ENCODE results near the gene SENP1. TPM values are rescaled to one million over a fixed set of nuclear protein-coding genes. Genes with fewer than 3 reads are reported as not detected.

The SENP1 gene
- 1 to 10 TPM; 2.7 to 3.9 TPM for polyA plus RNA-seq

DNA sequence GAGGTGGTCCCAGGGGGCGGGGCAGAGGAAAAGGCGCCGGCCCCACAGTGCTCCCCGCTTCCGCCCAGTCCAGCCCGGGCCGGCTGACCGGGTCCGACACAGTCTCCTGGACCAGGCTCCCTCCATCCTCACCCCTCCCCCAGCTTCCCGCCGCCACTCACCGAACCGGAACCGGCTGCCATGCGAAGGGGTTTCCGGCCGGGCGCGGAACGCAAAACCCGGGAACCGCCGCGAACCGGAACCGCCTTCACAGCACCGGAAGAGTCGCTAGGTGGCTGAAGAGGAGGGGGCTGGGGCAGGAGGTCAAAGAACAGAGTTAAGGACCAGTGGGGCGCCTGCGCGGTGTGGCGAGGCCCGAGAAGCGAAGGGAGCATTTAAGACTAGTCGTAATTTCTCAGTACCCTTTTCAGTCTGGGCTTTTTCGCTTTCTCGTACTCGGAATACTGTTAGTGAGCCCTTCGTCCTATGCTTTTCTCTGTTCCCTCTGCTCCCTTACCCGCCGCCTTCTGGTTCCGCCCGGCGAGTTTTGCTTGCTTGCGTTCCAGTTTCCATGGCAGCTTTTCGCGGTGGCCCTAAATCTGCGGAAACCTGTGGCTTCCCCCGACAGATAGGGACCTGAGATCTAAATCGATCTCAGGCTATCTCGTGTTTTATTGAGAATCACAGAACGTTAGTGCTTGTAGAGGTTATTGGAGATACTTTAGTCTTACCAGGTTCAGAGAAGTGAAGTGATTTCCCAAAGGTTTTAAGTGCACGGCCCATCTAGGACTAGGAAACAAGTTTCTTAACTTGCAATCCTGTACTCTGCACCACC lies at the start of gene SENP1:
Gene SENP1, minus strand, starts transcription at position 213 of the 814 bp plus-strand sequence. CDS start 4,607 bp downstream, outside the sequence.
- H3K27me3 ChIP-seq (ENCODE audit: control insufficient read depth in 1 of 2, insufficient read depth in 2 of 2, low read length in 2 of 2) = no peaks in the 10 kb centered on the region
- 0 to 1% methylated on average over 49 to 53 of the region's 53 CpGs for WGBS, 2 donors

DNA sequence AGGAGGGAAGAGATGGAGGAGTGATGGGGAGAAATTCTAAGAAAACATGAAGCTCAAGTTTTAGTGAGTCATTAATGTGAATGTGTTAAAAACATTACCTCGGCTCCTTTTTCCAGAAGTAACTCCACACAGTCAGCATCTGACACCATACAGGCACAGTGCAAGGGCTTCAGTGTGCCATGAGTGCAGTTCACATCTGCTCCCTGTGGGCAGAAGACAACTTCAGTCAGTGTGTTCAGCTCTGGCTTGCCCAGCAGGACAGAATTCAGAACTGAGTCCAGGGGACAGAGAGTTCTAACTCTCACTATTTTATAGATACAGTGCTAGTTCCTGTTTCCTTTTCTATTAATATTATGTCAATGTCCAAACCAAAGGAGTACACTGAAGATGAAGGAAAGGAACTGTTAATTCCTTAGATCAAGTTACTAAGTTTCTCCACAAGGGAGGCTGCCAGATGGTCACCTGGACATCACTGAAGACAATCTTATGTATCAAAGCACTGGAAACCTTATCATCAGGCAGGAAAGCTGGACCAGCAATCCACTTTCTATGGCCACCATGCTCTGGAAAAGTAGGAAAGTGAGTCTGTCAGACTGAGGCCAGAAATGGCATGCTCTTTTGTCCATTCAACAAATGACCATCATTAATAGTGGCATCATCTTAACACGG lies 45.4 kb upstream of the SENP1 start:
- Histone ChIP-seq H3K27me3 (ENCODE audit: control insufficient read depth in 1 of 2, insufficient read depth in 2 of 2, low read length in 2 of 2) (no peaks in the 10 kb centered on the region), H3K36me3 (ENCODE audit: control insufficient read depth in 2 of 2, insufficient read depth in 2 of 2, low read length in 1 of 2) (peaks cover 12 to 18% of the 10 kb centered on the region in 2 donors), H3K4me1 (ENCODE audit: control insufficient read depth in 2 of 2, insufficient read depth in 2 of 2, low read length in 1 of 2) (no peaks in the 10 kb centered on the region), H3K4me3 (ENCODE audit: low read depth in 1 of 2, low read length in 2 of 2) (no peak overlapping the region), H3K9me3 (ENCODE audit: control insufficient read depth in 2 of 2, insufficient read depth in 1 of 2, low read depth in 1 of 2, low read length in 1 of 2) (no peaks in the 10 kb centered on the region), H3K27ac (ENCODE audit: low read depth in 2 of 2, low read length in 1 of 2) (no peak overlapping the region)
- 75 to 84% methylated on average over 2 of the region's 2 CpGs for WGBS, 2 donors

More for the DNA sequence above, at the start of gene SENP1:
- H3K4me1 ChIP-seq (ENCODE audit: control insufficient read depth in 2 of 2, insufficient read depth in 2 of 2, low read length in 1 of 2) = no peaks in the 10 kb centered on the region
- peak within 1 kb of the TSS; percentile 89 to 96 for H3K27ac ChIP-seq (ENCODE audit: low read depth in 2 of 2, low read length in 1 of 2)
- H3K4me3 ChIP-seq (ENCODE audit: low read depth in 1 of 2, low read length in 2 of 2) = peak within 1 kb of the TSS; percentile 76 to 97
- no peaks in the 10 kb centered on the region for H3K36me3 ChIP-seq (ENCODE audit: control insufficient read depth in 2 of 2, insufficient read depth in 2 of 2, low read length in 1 of 2)
- H3K9me3 ChIP-seq (ENCODE audit: control insufficient read depth in 2 of 2, insufficient read depth in 1 of 2, low read depth in 1 of 2, low read length in 1 of 2) = no peaks in the 10 kb centered on the region

DNA sequence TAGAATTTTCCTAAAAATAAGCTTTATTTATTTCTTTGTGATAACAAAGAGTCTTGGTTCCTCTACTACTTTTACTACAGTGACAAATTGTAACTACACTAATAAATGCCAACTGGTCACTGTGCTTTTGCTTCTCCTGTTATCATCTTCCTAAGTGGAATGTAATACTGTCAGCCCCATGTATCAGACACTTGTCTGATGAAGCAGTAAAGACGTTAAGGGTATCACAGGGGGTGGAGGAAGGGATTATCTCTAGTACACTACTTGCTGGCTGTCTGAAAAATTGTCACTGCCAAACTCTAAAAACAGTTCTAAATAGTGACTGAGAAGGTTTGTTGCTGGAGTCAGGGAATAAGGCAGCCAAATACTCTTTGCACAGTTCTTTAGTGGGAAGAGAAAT lies 40.1 kb upstream of the SENP1 start:
- no peaks in the 10 kb centered on the region for H3K9me3 ChIP-seq (ENCODE audit: control insufficient read depth in 2 of 2, insufficient read depth in 1 of 2, low read depth in 1 of 2, low read length in 1 of 2)
- 49 to 55% methylated on average over 1 of the region's 1 CpG for WGBS, 2 donors
- H3K4me3 ChIP-seq (ENCODE audit: low read depth in 1 of 2, low read length in 2 of 2) = no peak overlapping the region
- H3K27me3 ChIP-seq (ENCODE audit: control insufficient read depth in 1 of 2, insufficient read depth in 2 of 2, low read length in 2 of 2) = no peaks in the 10 kb centered on the region
- peaks cover 24 to 29% of the 10 kb centered on the region in 2 donors for H3K36me3 ChIP-seq (ENCODE audit: control insufficient read depth in 2 of 2, insufficient read depth in 2 of 2, low read length in 1 of 2)
- H3K4me1 ChIP-seq (ENCODE audit: control insufficient read depth in 2 of 2, insufficient read depth in 2 of 2, low read length in 1 of 2) = no peaks in the 10 kb centered on the region
- no peak overlapping the region for H3K27ac ChIP-seq (ENCODE audit: low read depth in 2 of 2, low read length in 1 of 2)

DNA sequence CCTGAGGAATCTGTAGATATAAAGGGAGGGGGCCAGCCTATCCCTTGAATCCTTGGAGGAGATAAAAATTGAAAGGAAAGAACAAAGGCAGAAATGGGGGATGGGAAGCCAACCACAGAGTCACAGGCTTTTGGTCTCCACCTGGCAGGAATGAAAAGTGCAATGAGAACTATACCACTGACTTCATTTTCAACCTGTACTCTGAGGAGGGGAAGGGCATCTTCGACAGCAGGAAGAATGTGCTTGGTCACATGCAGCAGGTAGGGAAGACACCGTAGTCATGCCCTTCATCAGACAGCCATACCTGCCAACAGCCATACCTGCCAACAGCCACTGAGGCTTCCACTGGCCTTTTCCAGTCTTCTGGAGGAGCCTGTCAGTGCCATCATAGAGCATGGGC lies 38.0 kb upstream of the SENP1 start:
- WGBS, 2 donors = 88 to 96% methylated on average over 2 of the region's 2 CpGs
- H3K27me3 ChIP-seq (ENCODE audit: control insufficient read depth in 1 of 2, insufficient read depth in 2 of 2, low read length in 2 of 2) = no peaks in the 10 kb centered on the region
- peaks cover 20 to 21% of the 10 kb centered on the region in 2 donors for H3K36me3 ChIP-seq (ENCODE audit: control insufficient read depth in 2 of 2, insufficient read depth in 2 of 2, low read length in 1 of 2)
- H3K27ac ChIP-seq (ENCODE audit: low read depth in 2 of 2, low read length in 1 of 2) = no peak overlapping the region
- H3K9me3 ChIP-seq (ENCODE audit: control insufficient read depth in 2 of 2, insufficient read depth in 1 of 2, low read depth in 1 of 2, low read length in 1 of 2) = no peaks in the 10 kb centered on the region
- no peak overlapping the region for H3K4me3 ChIP-seq (ENCODE audit: low read depth in 1 of 2, low read length in 2 of 2)
- H3K4me1 ChIP-seq (ENCODE audit: control insufficient read depth in 2 of 2, insufficient read depth in 2 of 2, low read length in 1 of 2) = no peaks in the 10 kb centered on the region

- Histone ChIP-seq H3K27me3 (ENCODE audit: control insufficient read depth in 1 of 2, insufficient read depth in 2 of 2, low read length in 2 of 2) (no peaks in the 10 kb centered on the region), H3K9me3 (ENCODE audit: control insufficient read depth in 2 of 2, insufficient read depth in 1 of 2, low read depth in 1 of 2, low read length in 1 of 2) (no peaks in the 10 kb centered on the region), H3K4me1 (ENCODE audit: control insufficient read depth in 2 of 2, insufficient read depth in 2 of 2, low read length in 1 of 2) (no peaks in the 10 kb centered on the region), H3K27ac (ENCODE audit: low read depth in 2 of 2, low read length in 1 of 2) (no peak overlapping the region), H3K36me3 (ENCODE audit: control insufficient read depth in 2 of 2, insufficient read depth in 2 of 2, low read length in 1 of 2) (peaks cover 17 to 20% of the 10 kb centered on the region in 2 donors), H3K4me3 (ENCODE audit: low read depth in 1 of 2, low read length in 2 of 2) (no peak overlapping the region)
- WGBS, 2 donors = 86 to 89% methylated on average over 7 of the region's 7 CpGs
These were observed 37.2 kb upstream of the SENP1 start for GRCh38 chr12:48142818-48143674.

- H3K36me3 ChIP-seq (ENCODE audit: control insufficient read depth in 2 of 2, insufficient read depth in 2 of 2, low read length in 1 of 2) = peaks cover 26 to 33% of the 10 kb centered on the region in 2 donors
- H3K27me3 ChIP-seq (ENCODE audit: control insufficient read depth in 1 of 2, insufficient read depth in 2 of 2, low read length in 2 of 2) = no peaks in the 10 kb centered on the region
- no peaks in the 10 kb centered on the region for H3K9me3 ChIP-seq (ENCODE audit: control insufficient read depth in 2 of 2, insufficient read depth in 1 of 2, low read depth in 1 of 2, low read length in 1 of 2)
- no peak overlapping the region for H3K27ac ChIP-seq (ENCODE audit: low read depth in 2 of 2, low read length in 1 of 2)
- no peaks in the 10 kb centered on the region for H3K4me1 ChIP-seq (ENCODE audit: control insufficient read depth in 2 of 2, insufficient read depth in 2 of 2, low read length in 1 of 2)
- 87 to 94% methylated on average over 5 of the region's 5 CpGs for WGBS, 2 donors
- no peak overlapping the region for H3K4me3 ChIP-seq (ENCODE audit: low read depth in 1 of 2, low read length in 2 of 2)
These were observed 29.1 kb upstream of the SENP1 start for GRCh38 chr12:48135027-48135426.

DNA sequence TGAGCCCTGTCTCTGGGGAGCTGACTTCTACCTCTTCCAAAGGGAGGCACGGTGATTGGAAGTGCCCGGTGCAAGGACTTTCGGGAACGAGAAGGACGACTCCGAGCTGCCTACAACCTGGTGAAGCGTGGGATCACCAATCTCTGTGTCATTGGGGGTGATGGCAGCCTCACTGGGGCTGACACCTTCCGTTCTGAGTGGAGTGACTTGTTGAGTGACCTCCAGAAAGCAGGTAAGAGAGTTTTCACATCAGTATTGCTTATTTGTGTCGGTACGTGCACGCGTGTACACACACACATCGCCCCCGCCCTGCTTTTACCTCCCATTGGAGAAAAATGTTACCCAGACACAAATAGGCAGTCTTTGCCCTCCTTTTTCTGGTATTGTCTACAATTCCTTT lies 26.9 kb upstream of the SENP1 start:
- H3K4me1 ChIP-seq (ENCODE audit: control insufficient read depth in 2 of 2, insufficient read depth in 2 of 2, low read length in 1 of 2) = no peaks in the 10 kb centered on the region
- 93 to 96% methylated on average over 14 of the region's 14 CpGs for WGBS, 2 donors
- H3K36me3 ChIP-seq (ENCODE audit: control insufficient read depth in 2 of 2, insufficient read depth in 2 of 2, low read length in 1 of 2) = peaks cover 18 to 33% of the 10 kb centered on the region in 2 donors

DNA sequence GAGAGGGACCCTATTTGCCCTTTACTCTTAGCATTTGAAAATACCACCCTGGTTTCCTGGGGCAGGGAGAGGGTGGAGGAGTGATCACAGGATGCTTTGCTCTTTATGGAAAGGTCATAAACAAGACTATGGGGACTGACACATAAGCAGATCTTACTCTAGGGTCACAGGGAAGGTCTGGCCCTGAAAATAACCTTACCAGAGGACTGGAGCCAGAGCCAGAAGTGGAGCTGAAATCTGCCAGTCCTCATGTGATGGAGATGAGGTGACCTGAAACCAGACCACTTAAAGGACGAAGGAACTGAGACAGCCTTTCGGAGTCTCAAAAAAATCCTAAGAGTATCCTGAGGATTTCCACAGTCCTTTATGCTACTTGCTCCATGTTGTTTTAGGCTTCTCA lies 25.6 kb upstream of the SENP1 start:
- H3K9me3 ChIP-seq (ENCODE audit: control insufficient read depth in 2 of 2, insufficient read depth in 1 of 2, low read depth in 1 of 2, low read length in 1 of 2) = no peaks in the 10 kb centered on the region
- H3K4me3 ChIP-seq (ENCODE audit: low read depth in 1 of 2, low read length in 2 of 2) = no peak overlapping the region
- no peak overlapping the region for H3K27ac ChIP-seq (ENCODE audit: low read depth in 2 of 2, low read length in 1 of 2)
- H3K36me3 ChIP-seq (ENCODE audit: control insufficient read depth in 2 of 2, insufficient read depth in 2 of 2, low read length in 1 of 2) = peaks cover 15 to 29% of the 10 kb centered on the region in 2 donors
- WGBS, 2 donors = 92 to 94% methylated on average over 2 of the region's 2 CpGs
- no peaks in the 10 kb centered on the region for H3K27me3 ChIP-seq (ENCODE audit: control insufficient read depth in 1 of 2, insufficient read depth in 2 of 2, low read length in 2 of 2)
- H3K4me1 ChIP-seq (ENCODE audit: control insufficient read depth in 2 of 2, insufficient read depth in 2 of 2, low read length in 1 of 2) = no peaks in the 10 kb centered on the region

More for the DNA sequence above, 26.9 kb upstream of the SENP1 start:
- no peak overlapping the region for H3K27ac ChIP-seq (ENCODE audit: low read depth in 2 of 2, low read length in 1 of 2)
- H3K27me3 ChIP-seq (ENCODE audit: control insufficient read depth in 1 of 2, insufficient read depth in 2 of 2, low read length in 2 of 2) = no peaks in the 10 kb centered on the region
- H3K4me3 ChIP-seq (ENCODE audit: low read depth in 1 of 2, low read length in 2 of 2) = no peak overlapping the region
- no peaks in the 10 kb centered on the region for H3K9me3 ChIP-seq (ENCODE audit: control insufficient read depth in 2 of 2, insufficient read depth in 1 of 2, low read depth in 1 of 2, low read length in 1 of 2)

- Histone ChIP-seq H3K36me3 (ENCODE audit: control insufficient read depth in 2 of 2, insufficient read depth in 2 of 2, low read length in 1 of 2) (peaks cover 9 to 21% of the 10 kb centered on the region in 2 donors), H3K27ac (ENCODE audit: low read depth in 2 of 2, low read length in 1 of 2) (no peak overlapping the region)
- WGBS, 2 donors = 77 to 92% methylated on average over 1 of the region's 1 CpG
These were observed 23.5 kb upstream of the SENP1 start for GRCh38 chr12:48129376-48129775.

More at GRCh38 chr12:48129376-48129775, 23.5 kb upstream of the SENP1 start:
- no peaks in the 10 kb centered on the region for H3K4me1 ChIP-seq (ENCODE audit: control insufficient read depth in 2 of 2, insufficient read depth in 2 of 2, low read length in 1 of 2)
- no peaks in the 10 kb centered on the region for H3K27me3 ChIP-seq (ENCODE audit: control insufficient read depth in 1 of 2, insufficient read depth in 2 of 2, low read length in 2 of 2)
- H3K9me3 ChIP-seq (ENCODE audit: control insufficient read depth in 2 of 2, insufficient read depth in 1 of 2, low read depth in 1 of 2, low read length in 1 of 2) = no peaks in the 10 kb centered on the region
- H3K4me3 ChIP-seq (ENCODE audit: low read depth in 1 of 2, low read length in 2 of 2) = no peak overlapping the region

All from esophagus (tissue), 2 donors.